Keratinocyte (primary cell): ENCODE data around the gene KANSL1. TPM values are rescaled to one million over a fixed set of nuclear protein-coding genes. Genes with fewer than 3 reads are reported as not detected.

Source experiments
- DNase-seq: peaks from one replicate; pipeline ENCODE4 v3.0.0-alpha.2; 2011; ENCODE audit warnings: low read depth, missing footprints, low spot score
- FAIRE-seq: peaks from 2 replicates; lab custom pipeline; 2011; peaks lifted over from hg19 to GRCh38; lab: Jason Lieb, UNC
- H2AFZ ChIP-seq: 2 replicates; pipeline ENCODE4 v1.6.0; 2012; ENCODE audit warnings: low read length, control low read depth, inconsistent platforms; ENCODE audit not compliant: control insufficient read depth
- H3K27ac ChIP-seq: 2 replicates; pipeline ENCODE4 v1.5.1; 2011; ENCODE audit warnings: low read length; ENCODE audit not compliant: control insufficient read depth, insufficient read depth
- H3K27me3 ChIP-seq: 3 replicates; pipeline ENCODE4 v1.6.0; 2011; ENCODE audit warnings: low read length; ENCODE audit not compliant: control insufficient read depth, insufficient read depth; ENCODE audit errors: extremely low read depth
- H3K36me3 ChIP-seq, 2 experiments: 2 replicates in 1 of 2; 3 replicates in 1 of 2; pipeline ENCODE4 v1.5.1; 2011; ENCODE audit warnings: low read length in 2 of 2, mild to moderate bottlenecking in 1 of 2; ENCODE audit not compliant: control insufficient read depth in 2 of 2, insufficient read depth in 2 of 2; ENCODE audit errors: extremely low read depth in 1 of 2
- H3K4me1 ChIP-seq: 3 replicates; pipeline ENCODE4 v1.5.1; 2011; ENCODE audit warnings: low read length; ENCODE audit not compliant: control insufficient read depth, insufficient read depth; ENCODE audit errors: extremely low read depth
- H3K4me2 ChIP-seq: 3 replicates; pipeline ENCODE4 v1.6.0; 2011; ENCODE audit warnings: low read depth, low read length; ENCODE audit not compliant: control insufficient read depth, insufficient read depth; ENCODE audit errors: extremely low read depth
- H3K4me3 ChIP-seq, 3 experiments: fragments of 200-600 bp in 1 of 3; sonication (generic) in 1 of 3; 2 replicates in 2 of 3; 3 replicates in 1 of 3; pipeline ENCODE4 v1.5.1; 2011 to 2016; ENCODE audit warnings: low read length in 3 of 3, mild to moderate bottlenecking in 3 of 3, control low read depth in 2 of 3, inconsistent platforms in 1 of 3, low read depth in 1 of 3, mixed read lengths in 1 of 3, mixed run types in 1 of 3, moderate library complexity in 1 of 3; ENCODE audit not compliant: control insufficient read depth in 2 of 3, insufficient read depth in 2 of 3; ENCODE audit errors: extremely low read depth in 1 of 3
- H3K79me2 ChIP-seq: 2 replicates; pipeline ENCODE4 v1.6.0; 2012; ENCODE audit warnings: low read length; ENCODE audit not compliant: control insufficient read depth, insufficient read depth
- H3K9ac ChIP-seq: 3 replicates; pipeline ENCODE4 v1.6.0; 2011; ENCODE audit warnings: low read length; ENCODE audit not compliant: control insufficient read depth, insufficient read depth; ENCODE audit errors: extremely low read depth
- H3K9me1 ChIP-seq: 3 replicates; pipeline ENCODE4 v1.6.0; 2011; ENCODE audit warnings: low read length; ENCODE audit not compliant: control insufficient read depth, insufficient read depth; ENCODE audit errors: extremely low read depth
- H3K9me3 ChIP-seq: 2 replicates; pipeline ENCODE4 v1.5.1; 2012; ENCODE audit warnings: low read depth, low read length; ENCODE audit not compliant: control insufficient read depth
- H4K20me1 ChIP-seq: 3 replicates; pipeline ENCODE4 v1.6.0; 2011; ENCODE audit warnings: low read length; ENCODE audit not compliant: control insufficient read depth, insufficient read depth; ENCODE audit errors: extremely low read depth
- EZH2 ChIP-seq: IDR thresholded peaks from one replicate; pipeline ENCODE4 v1.6.1; 2012; ENCODE audit warnings: inconsistent platforms, mild to moderate bottlenecking, low read length, moderate library complexity
- dilution Hi-C: fragments of 300-500 bp; cut with MboI; formaldehyde crosslinking; loops from one replicate; pipeline ENCODE4 v1.7.0; 2020; ENCODE audit warnings: low sequenced_read_pairs; ENCODE audit not compliant: extremely low pct_ligation_motif_present
- polyA plus RNA-seq, 5 experiments: library from polyadenylated mRNA; depleted of rRNA in 3 of 5; stranded (reverse) in 3 of 5; stranded (forward) in 1 of 5; unstranded in 1 of 5; fragments of >200 nt; gene quantifications; 1 replicate in 1 of 5; 2 replicates in 3 of 5; 3 replicates in 1 of 5; pipeline versions ENCODE4 v1.2.1 to v1.2.3, GENCODE V29; 2011 to 2012; ENCODE audit warnings: missing spikeins in 2 of 5, low read depth in 1 of 5, low replicate concordance in 1 of 5
- TF ChIP-seq, protein P1 (sequence below), 3 experiments: IDR thresholded peaks in 1 of 3; conservative IDR thresholded peaks in 1 of 3; optimal IDR thresholded peaks in 1 of 3; 2 replicates in 2 of 3; 3 replicates in 1 of 3; pipeline versions ENCODE3 to v1.5.1; 2011; ENCODE audit warnings: low read length in 3 of 3, mild to moderate bottlenecking in 3 of 3, moderate library complexity in 2 of 3, control low read depth in 1 of 3, inconsistent platforms in 1 of 3; ENCODE audit not compliant: insufficient read depth in 2 of 3; ENCODE audit errors: extremely low read depth in 1 of 3

KANSL1 gene
- polyA plus RNA-seq, 1 donor (not counting 4 experiments of a cell fraction or from before 2014, with no cell fraction given) = 17.6 TPM

- Histone ChIP-seq H3K4me2 (no peak overlapping the region), H3K4me3 (no peak overlapping the region), H3K9ac (no peak overlapping the region), H3K27me3 (no peaks in the 10 kb centered on the region), H3K79me2 (peaks cover 3% of the 10 kb centered on the region), H3K36me3 (peaks cover 12 to 23% of the 10 kb centered on the region in 2 experiments), H4K20me1 (peaks cover 4% of the 10 kb centered on the region), H3K4me1 (peaks cover 16% of the 10 kb centered on the region), H3K9me3 (no peaks in the 10 kb centered on the region), H3K9me1 (peaks cover 2% of the 10 kb centered on the region), H2AFZ (no peak overlapping the region), H3K27ac (no peak overlapping the region)
- no peak for FAIRE-seq
- dilution Hi-C loops = no loop called here
- TF ChIP-seq EZH2 = no peak
- TF ChIP-seq, protein P1, sequence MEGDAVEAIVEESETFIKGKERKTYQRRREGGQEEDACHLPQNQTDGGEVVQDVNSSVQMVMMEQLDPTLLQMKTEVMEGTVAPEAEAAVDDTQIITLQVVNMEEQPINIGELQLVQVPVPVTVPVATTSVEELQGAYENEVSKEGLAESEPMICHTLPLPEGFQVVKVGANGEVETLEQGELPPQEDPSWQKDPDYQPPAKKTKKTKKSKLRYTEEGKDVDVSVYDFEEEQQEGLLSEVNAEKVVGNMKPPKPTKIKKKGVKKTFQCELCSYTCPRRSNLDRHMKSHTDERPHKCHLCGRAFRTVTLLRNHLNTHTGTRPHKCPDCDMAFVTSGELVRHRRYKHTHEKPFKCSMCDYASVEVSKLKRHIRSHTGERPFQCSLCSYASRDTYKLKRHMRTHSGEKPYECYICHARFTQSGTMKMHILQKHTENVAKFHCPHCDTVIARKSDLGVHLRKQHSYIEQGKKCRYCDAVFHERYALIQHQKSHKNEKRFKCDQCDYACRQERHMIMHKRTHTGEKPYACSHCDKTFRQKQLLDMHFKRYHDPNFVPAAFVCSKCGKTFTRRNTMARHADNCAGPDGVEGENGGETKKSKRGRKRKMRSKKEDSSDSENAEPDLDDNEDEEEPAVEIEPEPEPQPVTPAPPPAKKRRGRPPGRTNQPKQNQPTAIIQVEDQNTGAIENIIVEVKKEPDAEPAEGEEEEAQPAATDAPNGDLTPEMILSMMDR (optimal IDR thresholded peaks at IDR 0.05 in 1 of 3, IDR thresholded peaks at IDR 0.05 in 1 of 3, conservative IDR thresholded peaks at IDR 0.05 in 1 of 3; ENCODE audit: extremely low read depth in 1 of 3, insufficient read depth in 2 of 3, low read length in 3 of 3) = no peak
- no peak for DNase-seq
Observed at GRCh38 chr17:46053911-46054534, 139.2 kb downstream of the KANSL1 start.

DNA sequence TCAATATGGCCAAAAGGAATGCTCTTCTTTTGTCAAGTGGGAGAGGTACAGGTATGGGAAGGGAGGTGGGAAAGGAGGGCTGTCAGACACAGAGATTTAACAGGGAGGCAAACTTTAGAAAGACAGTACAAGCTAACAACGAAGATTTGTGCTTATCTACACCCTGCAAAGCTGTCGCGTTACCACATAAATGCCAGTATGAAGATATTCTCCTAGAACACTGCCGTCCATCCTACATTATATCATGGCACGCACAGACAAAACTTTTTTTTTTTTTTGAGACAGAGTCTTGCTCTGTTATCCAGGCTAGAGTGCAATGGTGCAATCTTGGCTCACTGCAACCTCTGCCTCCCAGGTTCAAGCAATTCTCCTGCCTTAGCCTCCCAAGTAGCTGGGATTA, 143.6 kb downstream of the KANSL1 start:
- dilution Hi-C loops = no loop called here
- no peaks in the 10 kb centered on the region for H4K20me1 ChIP-seq
- no peak for TF ChIP-seq EZH2
- TF ChIP-seq, protein P1 (optimal IDR thresholded peaks at IDR 0.05 in 1 of 3, IDR thresholded peaks at IDR 0.05 in 1 of 3, conservative IDR thresholded peaks at IDR 0.05 in 1 of 3; ENCODE audit: extremely low read depth in 1 of 3, insufficient read depth in 2 of 3, low read length in 3 of 3) = no peak
- H3K4me3 ChIP-seq = no peak overlapping the region
- H3K4me1 ChIP-seq = no peaks in the 10 kb centered on the region
- H2AFZ ChIP-seq = no peak overlapping the region
- no peak overlapping the region for H3K4me2 ChIP-seq
- H3K36me3 ChIP-seq = peaks cover 18 to 34% of the 10 kb centered on the region in 2 experiments
- FAIRE-seq (no peak), DNase-seq (no peak)
- H3K9me1 ChIP-seq = no peaks in the 10 kb centered on the region
- no peak overlapping the region for H3K27ac ChIP-seq
- no peaks in the 10 kb centered on the region for H3K9me3 ChIP-seq
- H3K79me2 ChIP-seq = peaks cover 3% of the 10 kb centered on the region
- no peak overlapping the region for H3K9ac ChIP-seq
- H3K27me3 ChIP-seq = no peaks in the 10 kb centered on the region
